NCI-H146 treated with DMSO at 0.1 percent for 48 hours (cell line): Measurements from ENCODE around the gene PTPRG.
"Not testable (repeated sequence)": the region's sequence is repeated elsewhere in the genome, so short reads cannot be mapped to it uniquely, and the experiment has no call there.

Source experiments
- DNase-seq: peaks from one replicate; lab custom pipeline; 2025; ENCODE audit not compliant: unreplicated experiment; lab: John Stamatoyannopoulos, UW

PTPRG gene

GRCh38 chr3:61561374-61562041, at the start of gene PTPRG:
Gene PTPRG (plus strand): TSS chr3:61561571. CDS start chr3:61562288, 717 bp downstream.
- peak; percentile 63 for DNase-seq

DNA sequence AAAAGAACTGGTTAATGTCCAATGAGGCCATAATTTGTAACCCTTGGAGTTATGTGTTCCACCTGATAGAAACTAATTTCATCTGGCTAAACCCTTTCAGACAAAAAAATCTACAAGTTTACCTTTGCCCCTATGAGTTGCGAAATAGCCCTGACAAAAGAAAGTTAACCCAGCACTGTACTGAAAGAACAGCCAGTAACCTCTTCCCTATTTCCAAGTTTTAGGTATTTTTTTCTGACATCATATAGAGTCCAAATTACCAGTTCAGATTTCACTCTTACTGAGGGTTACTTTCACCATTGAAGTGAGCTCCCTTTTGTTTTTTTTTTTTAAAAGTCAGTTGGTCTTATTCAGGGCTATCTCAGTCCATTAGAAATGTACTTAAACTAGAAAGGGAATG, 42.8 kb upstream of the PTPRG start:
- DNase-seq: no peak

DNA sequence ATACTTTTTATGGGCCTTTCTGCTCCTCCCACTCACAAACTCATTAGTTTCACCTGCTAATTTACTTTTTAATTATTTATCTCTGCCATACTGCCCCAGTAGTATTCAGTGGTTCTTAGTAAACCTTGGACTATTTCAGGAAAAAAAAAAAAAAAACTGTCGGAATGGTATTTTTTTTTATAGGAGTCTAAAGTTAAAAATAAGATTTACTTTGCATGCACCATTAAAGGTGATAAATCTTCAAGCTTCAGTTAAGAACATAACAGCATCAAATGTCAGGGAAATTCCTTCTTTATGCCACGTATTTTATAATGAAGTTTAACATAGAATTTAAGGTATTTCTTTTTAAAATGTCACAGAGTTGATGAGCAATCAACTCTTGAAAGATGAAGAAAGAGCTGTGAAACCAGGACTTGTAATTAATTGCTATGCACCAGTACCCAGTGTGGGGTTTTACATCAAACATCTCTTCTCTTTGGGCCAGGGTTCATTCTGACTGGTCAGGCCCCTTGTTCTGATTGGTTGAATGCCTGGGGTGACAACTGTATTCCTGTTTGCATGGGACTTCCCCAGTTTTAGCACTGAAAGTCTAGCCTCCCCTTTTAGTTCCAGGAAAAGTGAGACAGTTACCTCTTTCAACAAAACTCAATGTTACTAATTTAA, 40.3 kb upstream of the PTPRG start:
- DNase-seq: no peak

GRCh38 chr3:61522060-61522459, 39.3 kb upstream of the PTPRG start:
- no peak for DNase-seq

GRCh38 chr3:61522626-61523025, 38.7 kb upstream of the PTPRG start:
- DNase-seq: no peak

DNA sequence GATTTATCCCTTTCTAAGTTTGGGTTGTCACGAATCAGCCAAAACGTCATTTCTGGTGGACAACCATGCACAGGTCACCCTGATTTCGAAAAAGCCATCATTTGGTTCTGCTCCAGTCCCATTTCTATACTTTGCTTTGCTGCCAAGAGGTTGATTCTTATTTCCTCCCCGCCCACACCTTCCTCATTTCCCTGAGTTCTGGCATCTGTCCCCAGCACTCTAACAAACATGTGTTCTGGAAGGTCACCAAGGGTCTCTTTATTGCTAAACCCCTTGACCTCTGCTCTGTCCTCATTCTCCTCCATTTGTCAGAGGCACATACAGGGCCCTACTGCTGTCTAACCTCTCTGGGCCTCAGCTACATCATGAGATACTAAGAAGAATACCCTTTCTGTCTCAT, 36.4 kb upstream of the PTPRG start:
- DNase-seq: no peak

DNA sequence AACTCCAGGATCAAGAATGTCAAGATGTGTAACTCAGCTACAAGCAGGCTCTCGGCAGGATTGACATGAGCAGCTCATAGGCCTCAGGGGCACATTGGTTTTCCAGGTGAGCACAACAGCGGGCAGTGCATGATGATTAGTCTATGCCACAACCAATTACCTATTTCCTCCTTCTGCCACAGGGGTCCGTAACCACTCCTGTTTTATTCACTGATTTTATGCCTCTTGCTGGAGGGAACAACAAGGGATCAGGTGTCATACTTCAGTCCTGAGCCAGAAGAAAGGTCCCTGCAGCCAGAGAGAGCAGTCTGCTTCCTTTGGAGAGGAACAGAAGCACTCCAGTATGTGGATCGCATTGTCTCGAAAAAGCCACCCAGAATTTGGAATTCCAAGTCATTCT, 35.1 kb upstream of the PTPRG start:
- DNase-seq: peak; percentile 52

DNA sequence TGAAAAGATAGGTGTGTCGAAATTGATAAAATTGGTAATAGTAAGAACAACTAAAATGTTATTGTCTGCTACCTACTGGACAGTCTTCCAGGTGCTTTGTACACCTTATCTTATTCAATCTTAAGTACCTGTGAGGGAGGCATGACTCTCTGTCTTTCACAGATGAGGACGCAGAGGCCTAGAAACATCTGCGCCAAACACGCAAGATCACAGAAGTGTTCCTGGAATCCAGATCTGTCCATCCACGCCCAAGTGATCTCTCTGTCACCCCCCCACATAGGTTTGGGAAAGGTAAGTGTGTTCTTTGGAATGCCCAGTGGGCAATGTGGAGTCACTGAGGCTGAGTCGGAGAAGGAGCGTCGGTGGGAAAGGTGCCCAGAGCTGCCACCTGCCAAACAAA, 34.4 kb upstream of the PTPRG start:
- DNase-seq: no peak

DNA sequence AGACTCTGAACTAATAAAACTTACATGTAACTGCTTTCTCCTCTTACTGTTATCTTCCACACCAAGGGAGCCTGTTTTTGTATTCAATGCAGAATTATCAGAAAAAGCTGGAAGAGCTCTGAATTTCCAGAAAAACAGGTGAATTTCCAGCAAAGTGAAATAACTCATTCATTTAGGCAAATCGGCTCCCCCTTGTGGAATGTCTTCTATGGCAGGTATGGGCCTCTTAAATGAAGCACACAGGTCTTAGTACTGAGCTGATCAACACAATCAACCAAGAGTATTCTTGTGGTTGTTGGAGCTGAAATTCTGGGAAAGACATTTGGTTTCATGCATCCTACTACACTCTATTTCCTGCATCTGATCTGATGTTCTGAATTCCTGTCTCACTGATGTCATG, 31.0 kb upstream of the PTPRG start:
- DNase-seq: peak; percentile 25

GRCh38 chr3:61531528-61531927, 29.8 kb upstream of the PTPRG start:
- peak; percentile 19 for DNase-seq

- DNase-seq: no peak
Observed at GRCh38 chr3:61532739-61533500, 28.5 kb upstream of the PTPRG start.

DNA sequence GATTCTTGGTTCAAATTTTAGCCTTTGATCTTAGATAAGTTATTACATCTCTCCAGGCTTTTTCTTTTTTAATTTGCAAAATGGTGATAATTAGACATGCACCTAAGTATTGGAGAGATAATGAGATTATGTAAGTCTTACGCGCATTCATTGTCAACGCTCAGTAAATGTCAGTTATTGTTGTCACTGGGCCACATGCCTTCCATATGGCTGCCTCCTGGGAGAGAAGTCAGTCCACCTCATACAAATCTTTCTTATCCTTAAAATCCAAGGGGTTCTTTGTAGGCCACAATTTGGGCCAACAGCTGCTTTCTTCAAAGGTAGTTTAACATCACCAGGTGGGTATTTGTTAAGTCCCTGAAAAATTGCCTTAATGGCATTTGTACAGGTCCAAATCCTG, 25.5 kb upstream of the PTPRG start:
- DNase-seq: no peak

GRCh38 chr3:61537366-61537765, 24.0 kb upstream of the PTPRG start:
- no peak for DNase-seq

DNA sequence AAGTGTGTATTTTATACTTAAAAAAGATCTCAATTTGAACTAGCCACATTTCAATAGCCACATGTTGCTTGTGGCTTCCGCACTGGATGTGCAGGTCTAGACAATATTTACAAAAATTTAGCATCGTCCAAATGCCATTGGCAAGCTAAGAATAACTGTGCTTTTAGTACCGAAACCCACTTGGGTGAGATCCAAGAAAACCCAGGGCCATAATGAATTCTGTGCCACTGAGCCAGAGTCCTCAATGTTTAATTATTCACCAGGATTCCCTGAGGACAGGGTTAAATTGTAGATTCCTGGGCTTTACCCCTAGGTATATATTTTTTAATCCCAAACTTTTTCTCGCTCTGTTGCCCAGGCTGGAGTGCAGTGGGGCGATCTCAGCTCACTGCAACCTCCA, 22.9 kb upstream of the PTPRG start:
- DNase-seq: no peak

DNA sequence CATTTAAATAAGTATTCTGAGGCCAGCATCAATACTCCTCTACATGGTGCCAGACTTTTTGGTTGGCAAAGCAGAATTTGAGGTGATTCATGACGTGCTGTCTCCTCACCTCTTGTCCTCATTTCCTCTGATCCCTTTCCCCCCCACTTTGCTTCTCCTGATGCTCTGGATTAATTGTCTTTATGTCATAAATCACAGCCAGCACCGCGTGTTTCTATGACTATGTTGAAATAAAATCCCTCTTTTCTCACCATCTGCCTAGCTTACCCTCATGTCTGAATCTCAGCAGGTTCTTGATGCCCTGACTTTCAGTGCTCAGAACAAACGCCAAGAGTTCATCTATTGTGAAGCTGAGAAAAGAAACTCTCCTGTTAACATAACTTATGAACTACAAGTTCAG, 19.7 kb upstream of the PTPRG start:
- no peak for DNase-seq

DNA sequence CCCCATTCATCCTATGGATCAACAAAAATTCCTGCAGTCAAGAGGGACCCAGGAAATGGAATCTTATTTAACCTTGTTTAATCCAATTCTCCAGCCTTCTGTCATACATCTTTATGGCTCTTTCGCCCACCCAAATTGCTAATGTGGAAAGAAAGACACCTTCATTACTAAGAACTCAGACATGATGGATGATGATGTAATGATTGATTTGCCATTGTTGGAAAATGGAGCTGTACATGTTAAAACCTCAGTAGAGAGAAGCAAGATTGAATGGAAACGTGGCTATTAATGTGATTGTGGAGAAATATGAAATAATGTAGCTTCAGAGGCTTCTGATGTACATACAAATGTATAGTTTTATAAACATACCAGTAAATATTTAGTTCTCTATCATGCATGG, 15.7 kb upstream of the PTPRG start:
- DNase-seq: no peak

DNA sequence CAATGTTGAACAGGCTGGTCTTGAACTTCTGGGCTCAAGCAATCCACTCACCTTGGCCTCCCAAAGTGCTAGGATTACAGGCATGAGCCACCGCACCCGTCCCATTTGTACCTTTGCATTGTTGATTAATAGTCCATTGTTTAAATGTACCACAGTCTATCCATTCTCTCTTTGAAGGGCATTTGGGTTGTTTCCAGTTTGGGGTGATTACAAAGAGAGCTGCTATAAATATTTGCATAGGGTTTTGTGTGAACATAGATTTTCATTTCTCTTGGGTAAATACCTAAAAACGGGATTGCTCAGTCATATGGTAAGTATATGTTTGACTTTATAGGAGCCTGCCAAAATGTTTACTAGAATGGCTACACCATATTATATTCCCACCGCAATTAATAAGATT, 13.7 kb upstream of the PTPRG start:
- no peak for DNase-seq

GRCh38 chr3:61552704-61553103, 8.7 kb upstream of the PTPRG start:
- not testable (repeated sequence) for DNase-seq

DNA sequence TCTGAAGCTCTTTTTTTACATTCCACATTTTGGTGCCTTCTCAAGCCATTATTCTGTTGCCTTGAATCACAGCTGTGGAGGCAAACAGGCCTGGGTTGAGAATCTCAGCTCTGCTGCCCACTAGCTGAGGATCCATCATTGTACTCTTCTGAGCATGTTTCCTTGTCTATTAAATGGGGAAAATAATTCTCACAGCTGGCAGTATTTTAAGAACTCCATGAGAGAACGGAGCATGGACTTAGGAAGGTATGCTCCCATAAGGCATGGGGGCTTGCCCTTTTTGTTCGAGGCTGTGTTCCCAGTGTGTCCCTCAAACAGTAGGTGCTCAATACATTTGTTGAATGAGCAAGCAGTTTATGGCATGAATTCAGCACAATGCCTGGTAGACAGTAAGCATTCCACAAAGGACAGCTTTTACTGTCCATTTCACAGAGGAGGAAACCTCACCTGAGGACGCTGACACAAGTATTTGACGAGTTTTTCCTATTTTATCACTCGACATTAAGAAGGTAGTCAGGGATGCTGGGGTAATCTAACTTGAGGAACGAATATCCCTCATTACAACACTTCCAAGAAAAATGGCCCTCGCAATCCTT, 2.1 kb upstream of the PTPRG start:
- no peak for DNase-seq

GRCh38 chr3:61560517-61561373, 626 bp upstream of the PTPRG start:
- DNase-seq: peak; percentile 50
